GM13977 (cell line): ENCODE data around the gene TLR3.

Experiments
- DNase-seq: peaks from one replicate; pipeline ENCODE4 v3.0.0; 2012; ENCODE audit warnings: low spot score
- in situ Hi-C: fragments of 300-500 bp; cut with MboI; formaldehyde crosslinking; loops from one replicate; pipeline ENCODE4 v1.12.0; 2022; ENCODE audit warnings: low sequenced_read_pairs, low pct_unique_long_range_greater_than_20kb, mixed read lengths, inconsistent platforms; ENCODE audit not compliant: unreplicated experiment
- TF ChIP-seq, protein P1 (sequence below): IDR thresholded peaks from 2 replicates; pipeline ENCODE4 v1.5.1; 2012; ENCODE audit warnings: mild to moderate bottlenecking, control low read depth; ENCODE audit not compliant: insufficient read depth; ENCODE audit errors: extremely low read depth, missing control alignments

Gene TLR3

DNA sequence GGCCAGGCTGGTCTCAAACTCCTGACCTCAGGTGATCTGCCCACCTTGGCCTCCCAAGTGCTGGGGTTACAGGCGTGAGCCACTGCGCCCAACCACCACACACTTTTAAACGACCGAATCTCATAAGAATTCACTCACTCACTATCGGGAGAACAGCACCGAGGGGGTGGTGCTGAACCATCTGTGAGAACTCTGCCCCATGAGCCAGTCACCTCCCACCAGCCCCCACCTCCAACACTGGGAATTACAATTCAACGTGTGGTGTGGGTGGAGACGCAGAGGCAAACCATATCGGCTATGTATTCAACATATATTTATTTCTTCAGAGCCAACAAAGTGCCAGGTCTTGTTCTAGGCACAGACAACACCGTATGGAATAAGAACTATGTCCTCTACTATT, 3.6 kb downstream of the TLR3 start:
- TF ChIP-seq, protein P1, sequence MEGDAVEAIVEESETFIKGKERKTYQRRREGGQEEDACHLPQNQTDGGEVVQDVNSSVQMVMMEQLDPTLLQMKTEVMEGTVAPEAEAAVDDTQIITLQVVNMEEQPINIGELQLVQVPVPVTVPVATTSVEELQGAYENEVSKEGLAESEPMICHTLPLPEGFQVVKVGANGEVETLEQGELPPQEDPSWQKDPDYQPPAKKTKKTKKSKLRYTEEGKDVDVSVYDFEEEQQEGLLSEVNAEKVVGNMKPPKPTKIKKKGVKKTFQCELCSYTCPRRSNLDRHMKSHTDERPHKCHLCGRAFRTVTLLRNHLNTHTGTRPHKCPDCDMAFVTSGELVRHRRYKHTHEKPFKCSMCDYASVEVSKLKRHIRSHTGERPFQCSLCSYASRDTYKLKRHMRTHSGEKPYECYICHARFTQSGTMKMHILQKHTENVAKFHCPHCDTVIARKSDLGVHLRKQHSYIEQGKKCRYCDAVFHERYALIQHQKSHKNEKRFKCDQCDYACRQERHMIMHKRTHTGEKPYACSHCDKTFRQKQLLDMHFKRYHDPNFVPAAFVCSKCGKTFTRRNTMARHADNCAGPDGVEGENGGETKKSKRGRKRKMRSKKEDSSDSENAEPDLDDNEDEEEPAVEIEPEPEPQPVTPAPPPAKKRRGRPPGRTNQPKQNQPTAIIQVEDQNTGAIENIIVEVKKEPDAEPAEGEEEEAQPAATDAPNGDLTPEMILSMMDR = no peak
- no peak for DNase-seq
- in situ Hi-C loops = no loop called here

DNA sequence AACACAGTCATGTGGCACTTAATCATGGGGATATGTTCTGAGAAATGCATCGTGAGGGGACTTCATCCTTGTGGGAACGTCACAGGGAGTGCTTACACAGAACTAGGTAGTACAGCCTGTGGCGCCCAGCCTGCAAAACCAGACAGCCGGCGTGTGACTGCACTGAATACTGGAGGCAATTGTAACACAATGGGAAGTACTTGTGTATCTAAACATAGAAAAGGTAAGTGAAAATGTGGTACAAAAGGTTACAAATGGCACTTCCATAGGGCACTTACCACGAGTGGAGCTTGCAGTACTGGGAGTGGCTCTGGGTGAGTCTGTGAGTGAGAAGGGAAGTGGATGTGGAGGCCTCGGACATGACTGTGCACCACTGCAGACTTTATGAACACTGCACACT, 5.2 kb downstream of the TLR3 start:
- in situ Hi-C loops = no loop called here
- no peak for DNase-seq
- TF ChIP-seq, protein P1 = no peak

DNA sequence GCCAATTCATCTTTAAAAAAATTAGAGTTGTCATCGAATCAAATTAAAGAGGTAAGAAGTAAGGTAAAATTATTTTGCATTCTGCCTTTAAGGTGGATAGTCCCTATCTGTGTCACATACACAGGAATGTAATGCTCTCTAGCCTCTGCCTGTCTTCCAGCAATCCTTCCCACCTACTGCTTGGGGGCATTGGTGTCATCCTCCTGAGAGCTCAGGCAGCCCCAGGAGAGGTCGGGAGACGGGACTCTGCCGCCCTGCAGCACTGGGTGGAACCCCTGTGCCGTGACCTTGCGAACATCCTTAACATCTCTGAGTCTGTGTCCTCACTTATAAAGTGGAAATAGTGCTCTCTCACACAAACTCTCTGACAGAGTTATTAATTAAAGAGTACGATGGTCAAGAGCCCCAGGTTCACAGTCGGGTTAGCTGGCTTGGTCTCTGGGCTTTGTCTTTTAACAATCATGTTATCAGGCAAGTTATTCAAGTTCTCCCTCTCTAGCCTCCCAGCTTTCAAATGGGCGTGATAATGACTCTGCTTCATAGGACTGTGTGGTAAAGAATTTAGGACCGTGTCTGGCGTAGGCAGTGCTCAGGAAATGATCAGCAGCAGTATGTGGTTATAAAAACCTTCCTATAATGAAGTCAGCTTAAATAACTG, 10.2 kb downstream of the TLR3 start:
- TF ChIP-seq, protein P1 = no peak
- no peak for DNase-seq
- in situ Hi-C loops = no loop called here

DNA sequence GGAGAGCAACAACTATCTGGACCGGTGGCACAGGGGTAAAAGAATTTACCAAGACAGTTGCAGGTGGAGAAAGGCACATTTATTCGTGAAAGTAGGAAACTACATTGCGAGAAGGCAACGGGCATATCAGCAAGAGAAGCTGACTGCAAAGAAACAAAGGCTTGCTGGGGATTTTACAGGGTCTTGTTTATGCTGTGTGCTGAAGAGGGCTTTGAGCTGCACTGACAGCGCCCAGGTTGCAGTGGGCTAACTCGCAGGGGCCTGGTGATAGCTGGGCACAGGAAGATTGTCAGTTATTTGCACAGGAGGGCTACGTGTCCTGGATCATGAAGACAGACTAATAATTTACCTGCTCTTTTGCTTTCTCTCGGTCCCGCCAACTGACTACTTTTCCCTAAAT, 10.7 kb downstream of the TLR3 start:
- DNase-seq = no peak
- in situ Hi-C loops = no loop called here
- TF ChIP-seq, protein P1 = no peak

DNA sequence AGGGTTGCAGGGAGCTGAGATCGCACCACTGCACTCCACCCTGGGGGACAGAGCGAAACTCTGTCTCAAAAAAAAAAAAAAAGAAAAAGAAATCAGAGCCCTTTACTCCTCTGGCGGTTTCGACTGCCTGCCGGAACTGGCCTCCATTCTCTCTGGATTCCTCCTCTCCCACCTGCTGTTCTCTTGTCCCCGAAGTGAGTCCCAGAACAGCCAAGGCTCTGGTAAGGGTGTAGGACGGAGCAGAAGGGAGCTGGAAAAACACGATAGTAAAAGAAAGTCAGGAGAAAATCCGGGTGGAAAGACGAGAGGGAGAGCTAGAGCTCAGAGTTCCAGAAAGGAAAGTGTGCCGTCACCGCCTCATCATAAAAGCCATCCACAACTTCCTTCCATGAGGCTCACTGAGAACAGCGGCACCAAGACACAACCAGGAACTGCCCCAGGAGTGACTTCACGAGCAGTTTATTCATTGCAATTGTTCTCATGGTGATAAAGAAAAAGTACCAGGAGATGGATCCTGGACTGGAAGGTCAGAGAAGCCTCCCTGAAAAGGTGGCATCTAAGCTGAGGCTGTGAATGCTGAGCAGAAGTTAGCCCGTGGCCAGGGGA, 12.3 kb downstream of the TLR3 start:
- TF ChIP-seq, protein P1 = no peak
- in situ Hi-C loops = no loop called here
- DNase-seq = no peak

DNA sequence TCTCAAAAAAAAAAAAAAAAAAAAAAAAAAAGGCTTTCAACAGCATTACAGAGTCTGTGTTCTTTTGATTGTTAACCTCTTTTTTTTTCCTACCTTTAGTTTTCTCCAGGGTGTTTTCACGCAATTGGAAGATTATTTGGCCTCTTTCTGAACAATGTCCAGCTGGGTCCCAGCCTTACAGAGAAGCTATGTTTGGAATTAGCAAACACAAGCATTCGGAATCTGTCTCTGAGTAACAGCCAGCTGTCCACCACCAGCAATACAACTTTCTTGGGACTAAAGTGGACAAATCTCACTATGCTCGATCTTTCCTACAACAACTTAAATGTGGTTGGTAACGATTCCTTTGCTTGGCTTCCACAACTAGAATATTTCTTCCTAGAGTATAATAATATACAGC, 13.3 kb downstream of the TLR3 start:
- in situ Hi-C loops = no loop called here
- TF ChIP-seq, protein P1 = no peak

DNA sequence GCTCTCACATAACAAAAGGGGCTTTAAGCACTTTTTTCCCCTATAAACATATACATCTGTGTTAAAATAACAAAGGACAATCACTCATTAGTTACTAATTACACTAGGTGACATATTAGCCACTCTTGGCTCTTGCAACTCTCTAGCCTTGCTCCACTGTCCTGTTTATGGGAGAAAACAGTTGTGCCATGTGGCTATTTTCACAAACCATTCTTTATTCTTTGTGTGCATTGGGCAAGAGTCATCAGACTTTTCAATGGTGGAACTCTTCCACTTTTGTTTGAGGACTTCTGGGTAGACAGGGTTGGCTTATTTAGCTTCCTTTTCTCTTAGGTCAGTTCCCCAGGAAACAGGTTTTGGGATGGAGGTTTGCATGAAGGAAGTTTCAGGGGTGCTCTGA, 19.6 kb downstream of the TLR3 start:
- TF ChIP-seq, protein P1 = no peak
- in situ Hi-C loops = no loop called here
- DNase-seq = no peak

More for the DNA sequence above, 13.3 kb downstream of the TLR3 start:
- DNase-seq = no peak
